ENCODE data around the gene PELI2.

DNA sequence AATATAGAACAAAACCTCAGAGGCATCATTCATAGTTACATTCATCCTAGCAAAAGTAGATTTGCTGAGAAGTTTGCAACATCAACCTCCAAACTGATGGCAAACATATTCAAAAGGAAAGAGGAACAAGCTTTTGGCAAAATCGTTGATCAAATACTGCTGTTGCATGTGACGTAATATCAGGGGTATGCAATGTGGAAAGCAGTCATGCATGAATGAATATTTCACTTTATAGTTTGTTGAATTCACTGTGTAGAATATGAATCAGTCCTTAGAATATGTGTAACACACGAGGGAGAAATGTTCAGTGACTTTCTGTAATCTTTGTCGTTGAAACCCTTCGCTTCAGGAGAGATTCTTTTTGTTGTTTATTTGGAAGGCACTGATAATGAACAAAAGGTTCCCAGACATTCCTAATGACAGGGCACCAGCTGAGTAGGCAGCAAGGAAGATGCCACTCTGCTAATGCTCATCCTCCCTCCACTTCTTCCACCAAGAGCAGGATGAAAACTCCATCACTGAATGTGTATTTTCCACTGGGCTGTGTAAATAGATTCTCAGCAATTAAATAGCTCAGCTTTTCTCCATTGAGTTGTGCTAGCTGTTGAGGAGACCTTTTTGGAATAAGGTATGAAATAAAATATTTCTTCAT lies 126.1 kb downstream of the PELI2 start:
- TF ChIP-seq, protein P1, sequence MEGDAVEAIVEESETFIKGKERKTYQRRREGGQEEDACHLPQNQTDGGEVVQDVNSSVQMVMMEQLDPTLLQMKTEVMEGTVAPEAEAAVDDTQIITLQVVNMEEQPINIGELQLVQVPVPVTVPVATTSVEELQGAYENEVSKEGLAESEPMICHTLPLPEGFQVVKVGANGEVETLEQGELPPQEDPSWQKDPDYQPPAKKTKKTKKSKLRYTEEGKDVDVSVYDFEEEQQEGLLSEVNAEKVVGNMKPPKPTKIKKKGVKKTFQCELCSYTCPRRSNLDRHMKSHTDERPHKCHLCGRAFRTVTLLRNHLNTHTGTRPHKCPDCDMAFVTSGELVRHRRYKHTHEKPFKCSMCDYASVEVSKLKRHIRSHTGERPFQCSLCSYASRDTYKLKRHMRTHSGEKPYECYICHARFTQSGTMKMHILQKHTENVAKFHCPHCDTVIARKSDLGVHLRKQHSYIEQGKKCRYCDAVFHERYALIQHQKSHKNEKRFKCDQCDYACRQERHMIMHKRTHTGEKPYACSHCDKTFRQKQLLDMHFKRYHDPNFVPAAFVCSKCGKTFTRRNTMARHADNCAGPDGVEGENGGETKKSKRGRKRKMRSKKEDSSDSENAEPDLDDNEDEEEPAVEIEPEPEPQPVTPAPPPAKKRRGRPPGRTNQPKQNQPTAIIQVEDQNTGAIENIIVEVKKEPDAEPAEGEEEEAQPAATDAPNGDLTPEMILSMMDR (IDR thresholded peaks at IDR 0.05; ENCODE audit: low read length), result no peak
- TF ChIP-seq EZH2 (IDR thresholded peaks at IDR 0.05; ENCODE audit: borderline replicate concordance, low read length), result no peak

All from OCI-LY1 (cell line).